Prostate gland (tissue), 2 donors: ENCODE measurements around the gene NDUFS6. TPM values are rescaled to one million over a fixed set of nuclear protein-coding genes. Genes with fewer than 3 reads are reported as not detected.
"Not testable (repeated sequence)": the region's sequence is repeated elsewhere in the genome, so short reads cannot be mapped to it uniquely, and the experiment has no call there.

Experiments
- DNase-seq: peaks from one replicate; pipeline ENCODE4 v3.0.0-alpha.2; 2019; ENCODE audit warnings: low spot score
- H3K27ac ChIP-seq, 2 donors: fragments of 200-600 bp; sonication (generic); 2 replicates each; pipeline ENCODE4 v1.5.1; 2017 to 2019
- H3K27me3 ChIP-seq: fragments of 200-600 bp; sonication (generic); replicated peaks from 2 replicates; pipeline ENCODE4 v1.5.1; 2019; ENCODE audit not compliant: insufficient read depth
- H3K36me3 ChIP-seq, 2 donors: fragments of 200-600 bp; sonication (generic); 1 replicate in 1 of 2; 2 replicates in 1 of 2; pipeline versions ENCODE4 v1.5.1 to v1.8.1; 2017 to 2019
- H3K4me1 ChIP-seq: fragments of 200-600 bp; sonication (generic); replicated peaks from 2 replicates; pipeline ENCODE4 v1.5.1; 2019
- H3K4me3 ChIP-seq, 2 donors: fragments of 200-600 bp; sonication (generic); 2 replicates each; pipeline ENCODE4 v1.5.1; 2017 to 2019
- H3K9me3 ChIP-seq: fragments of 200-600 bp; sonication (generic); 2 replicates; pipeline ENCODE4 v1.5.1; 2017
- POLR2A ChIP-seq: fragments of 450-650 bp; IDR thresholded peaks from one replicate; pipeline ENCODE4 v1.6.1; 2016; ENCODE audit warnings: antibody characterized with exemption, mild to moderate bottlenecking
- POLR2AphosphoS5 ChIP-seq: sonication (generic); formaldehyde crosslinking; IDR thresholded peaks from one replicate; pipeline ENCODE4 v1.6.1; 2017; ENCODE audit warnings: antibody characterized with exemption
- WGBS: methylation state at CpG from one replicate; pipeline ENCODE4 v1.1.5; 2018; 5-methylcytosine and 5-hydroxymethylcytosine counted together
- intact Hi-C: fragments of 100-400 bp; cut with DNase I; formaldehyde crosslinking; loops from one replicate; pipeline ENCODE4 v1.14.2; 2022
- total RNA-seq, 2 donors: library from RNA; depleted of rRNA; stranded (reverse); fragments of >200 nt; gene quantifications; one replicate each; pipeline ENCODE4 v1.1.0, GENCODE V29; 2016
- TF ChIP-seq, protein P1 (sequence below), 4 experiments: fragments of 200-600 bp in 2 of 4; fragments of 450-650 bp in 2 of 4; sonication (generic) in 2 of 4; IDR thresholded peaks; 1 replicate in 3 of 4; 2 replicates in 1 of 4; pipeline ENCODE4 v1.5.1; 2016 to 2019; ENCODE audit warnings: antibody characterized with exemption in 4 of 4, mild to moderate bottlenecking in 2 of 4, moderate library complexity in 2 of 4

NDUFS6 gene
- total RNA-seq, 2 donors from 2014 or later: 27.8 to 70.2 TPM

DNA sequence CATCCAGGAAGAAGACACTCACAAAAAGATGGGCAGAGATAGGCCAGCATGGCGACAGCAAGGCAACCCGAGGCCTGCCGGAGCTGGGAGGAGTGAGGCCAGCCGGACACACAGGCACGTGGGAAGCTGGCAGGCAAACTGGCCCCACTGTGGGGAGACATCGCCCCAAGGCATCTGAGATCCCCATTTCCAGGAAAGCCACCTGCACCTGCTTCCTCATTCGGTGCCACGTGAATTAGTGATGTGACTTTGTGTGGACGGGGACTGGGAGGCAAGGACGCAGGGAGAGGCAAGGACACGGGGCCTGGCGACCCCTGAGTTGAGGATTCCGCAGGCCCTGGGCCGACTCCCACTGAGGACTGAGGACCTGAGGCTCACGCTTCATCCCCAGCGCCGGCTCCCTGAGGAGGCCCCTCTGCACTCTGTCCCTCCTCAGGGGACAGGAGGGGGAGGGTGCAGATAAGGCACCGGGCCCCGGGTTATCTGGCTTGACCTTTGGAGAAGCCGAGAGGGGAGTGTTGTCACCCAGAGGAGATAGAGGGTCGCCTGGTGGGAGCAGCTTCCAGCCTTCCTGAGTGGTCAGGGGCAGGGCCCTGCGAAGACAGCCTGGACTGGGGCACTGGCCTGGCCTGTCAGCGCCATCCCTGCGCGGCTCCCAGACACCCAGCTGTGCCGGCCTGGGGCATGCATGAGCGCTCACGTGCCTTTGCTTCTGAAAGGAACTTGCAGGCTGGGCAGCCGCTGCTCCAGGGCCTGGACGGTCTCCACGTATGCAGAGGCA lies 39.7 kb downstream of the NDUFS6 start:
- no peaks in the 10 kb centered on the region for H3K36me3 ChIP-seq
- TF ChIP-seq, protein P1, sequence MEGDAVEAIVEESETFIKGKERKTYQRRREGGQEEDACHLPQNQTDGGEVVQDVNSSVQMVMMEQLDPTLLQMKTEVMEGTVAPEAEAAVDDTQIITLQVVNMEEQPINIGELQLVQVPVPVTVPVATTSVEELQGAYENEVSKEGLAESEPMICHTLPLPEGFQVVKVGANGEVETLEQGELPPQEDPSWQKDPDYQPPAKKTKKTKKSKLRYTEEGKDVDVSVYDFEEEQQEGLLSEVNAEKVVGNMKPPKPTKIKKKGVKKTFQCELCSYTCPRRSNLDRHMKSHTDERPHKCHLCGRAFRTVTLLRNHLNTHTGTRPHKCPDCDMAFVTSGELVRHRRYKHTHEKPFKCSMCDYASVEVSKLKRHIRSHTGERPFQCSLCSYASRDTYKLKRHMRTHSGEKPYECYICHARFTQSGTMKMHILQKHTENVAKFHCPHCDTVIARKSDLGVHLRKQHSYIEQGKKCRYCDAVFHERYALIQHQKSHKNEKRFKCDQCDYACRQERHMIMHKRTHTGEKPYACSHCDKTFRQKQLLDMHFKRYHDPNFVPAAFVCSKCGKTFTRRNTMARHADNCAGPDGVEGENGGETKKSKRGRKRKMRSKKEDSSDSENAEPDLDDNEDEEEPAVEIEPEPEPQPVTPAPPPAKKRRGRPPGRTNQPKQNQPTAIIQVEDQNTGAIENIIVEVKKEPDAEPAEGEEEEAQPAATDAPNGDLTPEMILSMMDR (IDR thresholded peaks at IDR 0.05): no peak
- TF ChIP-seq POLR2AphosphoS5: no peak
- TF ChIP-seq POLR2A: no peak

GRCh38 chr5:1842004-1842819 lies 41.0 kb downstream of the NDUFS6 start:
- Histone ChIP-seq H3K4me1 (no peaks in the 10 kb centered on the region), H3K9me3 (no peaks in the 10 kb centered on the region), H3K36me3 (no peaks in the 10 kb centered on the region), H3K4me3 (no peak overlapping the region), H3K27ac (no peak overlapping the region), H3K27me3 (no peaks in the 10 kb centered on the region)
- TF ChIP-seq POLR2A (no peak), POLR2AphosphoS5 (no peak)
- TF ChIP-seq, protein P1 (IDR thresholded peaks at IDR 0.05): no peak
- intact Hi-C loops: no loop called here
- DNase-seq: no peak
- WGBS: 40% methylated on average over 17 of the region's 17 CpGs

More for the DNA sequence above, 39.7 kb downstream of the NDUFS6 start:
- Histone ChIP-seq H3K4me1 (no peaks in the 10 kb centered on the region), H3K9me3 (no peaks in the 10 kb centered on the region), H3K27me3 (no peaks in the 10 kb centered on the region), H3K4me3 (no peak overlapping the region), H3K27ac (no peak overlapping the region)
- WGBS: 69% methylated on average over 31 of the region's 31 CpGs
- intact Hi-C loops: no loop called here
- DNase-seq: no peak

DNA sequence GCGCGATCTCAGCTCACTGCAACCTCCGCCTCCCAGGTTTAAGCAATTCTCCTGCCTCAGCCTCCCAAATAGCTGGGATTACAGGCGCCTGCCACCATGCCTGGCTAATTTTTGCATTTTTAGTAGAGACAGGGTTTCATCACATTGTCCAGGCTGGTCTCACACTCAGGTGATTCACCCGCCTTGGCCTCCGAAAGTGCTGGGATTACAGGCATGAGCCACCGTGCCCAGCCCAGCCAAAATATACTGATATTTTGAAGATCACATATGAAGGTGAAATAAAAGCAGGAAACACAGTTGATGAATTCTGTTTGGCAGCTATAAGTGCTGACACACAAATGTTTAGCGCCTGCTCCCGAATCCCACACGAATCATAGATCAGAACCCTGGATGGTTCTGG lies 42.6 kb downstream of the NDUFS6 start:
- H3K36me3 ChIP-seq, H3K27ac ChIP-seq, DNase-seq, intact Hi-C loops, H3K9me3 ChIP-seq, H3K4me3 ChIP-seq, H3K27me3 ChIP-seq, H3K4me1 ChIP-seq: not testable (repeated sequence)
- WGBS: 93% methylated on average over 10 of the region's 10 CpGs

DNA sequence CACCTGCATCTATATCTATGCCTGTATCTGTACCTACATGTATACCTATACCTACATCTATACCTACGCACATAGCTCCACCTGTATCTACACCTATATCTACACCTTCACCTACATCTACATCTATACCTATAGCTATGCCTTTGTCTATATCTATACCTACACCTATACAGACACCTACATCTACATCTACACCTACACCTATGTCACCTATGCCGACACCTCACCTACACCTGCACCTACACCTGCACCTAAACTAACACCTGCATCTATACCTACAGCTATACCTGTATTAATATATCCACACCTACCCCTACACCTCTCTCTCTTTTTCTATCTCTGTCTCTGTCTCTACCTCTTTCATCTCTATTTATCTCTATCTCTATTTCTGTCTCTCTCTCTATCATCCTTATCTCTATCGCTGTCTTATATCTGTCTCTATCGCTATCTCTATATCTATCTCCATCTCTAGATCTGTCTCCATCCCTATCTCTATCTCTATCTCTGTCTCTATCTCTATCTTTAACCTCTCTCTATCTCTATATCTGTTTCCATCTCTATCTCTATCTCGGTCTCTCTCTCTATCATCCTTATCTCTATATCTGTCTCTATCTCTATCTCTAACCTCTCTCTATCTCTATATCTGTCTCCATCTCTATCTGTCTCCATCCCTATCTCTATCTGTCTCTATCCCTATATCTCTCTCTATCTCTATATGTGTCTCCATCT lies 43.7 kb downstream of the NDUFS6 start:
- DNase-seq: no peak
- H3K27me3 ChIP-seq: peaks cover 3% of the 10 kb centered on the region
- H3K9me3 ChIP-seq: no peaks in the 10 kb centered on the region
- no peaks in the 10 kb centered on the region for H3K36me3 ChIP-seq
- no peak overlapping the region for H3K27ac ChIP-seq
- no peaks in the 10 kb centered on the region for H3K4me1 ChIP-seq
- no peak overlapping the region for H3K4me3 ChIP-seq
- TF ChIP-seq POLR2A (no peak), POLR2AphosphoS5 (no peak)
- TF ChIP-seq, protein P1 (IDR thresholded peaks at IDR 0.05): no peak
- WGBS: 97% methylated on average over 5 of the region's 5 CpGs
- intact Hi-C loops: no loop called here

- Histone ChIP-seq H3K27ac (no peak overlapping the region), H3K9me3 (no peaks in the 10 kb centered on the region), H3K4me1 (no peaks in the 10 kb centered on the region), H3K36me3 (no peaks in the 10 kb centered on the region), H3K27me3 (peaks cover 5% of the 10 kb centered on the region), H3K4me3 (no peak overlapping the region)
- TF ChIP-seq POLR2A (no peak), POLR2AphosphoS5 (no peak)
- TF ChIP-seq, protein P1 (IDR thresholded peaks at IDR 0.05): no peak
- intact Hi-C loops: no loop called here
- no peak for DNase-seq
- WGBS: 64% methylated on average over 1 of the region's 1 CpG
Observed at GRCh38 chr5:1845696-1846095, 44.5 kb downstream of the NDUFS6 start.
